ENCODE data around the gene ACTN1.

ACTN1 gene

DNA sequence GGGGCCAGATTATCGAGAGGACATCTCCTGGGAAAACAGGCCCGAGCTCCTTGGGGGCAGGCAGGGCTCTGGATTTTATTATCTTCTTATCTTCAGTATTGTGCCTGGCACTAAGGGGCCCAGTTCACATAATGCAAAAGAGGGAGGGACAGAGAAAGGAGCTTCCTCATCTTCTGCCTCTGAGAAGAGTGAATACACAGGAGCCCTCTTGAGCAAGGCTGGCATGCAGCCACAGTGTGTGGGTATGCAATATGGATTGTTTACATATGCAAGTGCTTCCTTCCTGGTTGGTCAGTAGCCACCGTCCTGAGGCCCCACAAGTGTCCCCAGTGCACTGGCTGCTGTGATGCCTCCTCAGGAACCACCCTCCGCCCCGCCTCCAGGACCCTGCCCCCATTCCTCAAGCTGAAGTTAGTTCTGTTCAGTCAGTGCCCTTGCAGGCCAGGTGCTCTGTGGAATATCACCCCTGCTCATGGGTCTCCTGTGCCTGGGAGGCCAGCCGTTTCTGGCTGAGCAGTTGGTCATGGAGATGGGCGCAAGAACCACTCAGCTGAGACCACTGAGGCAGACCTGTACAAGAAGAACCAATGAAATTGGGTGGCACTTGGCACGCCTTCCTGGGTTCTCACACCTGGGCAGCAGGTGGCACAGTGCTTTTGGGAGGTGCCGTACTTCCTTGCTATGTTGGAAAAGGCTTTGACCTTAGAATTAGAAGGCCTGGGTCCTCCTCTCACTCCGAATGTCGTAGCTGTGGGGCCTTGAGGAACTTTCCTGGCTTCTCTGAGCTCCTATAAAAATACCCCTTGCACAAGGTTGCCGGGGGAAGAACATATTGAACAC is 35.1 kb upstream of the ACTN1 start:
- TF ChIP-seq, protein P1, sequence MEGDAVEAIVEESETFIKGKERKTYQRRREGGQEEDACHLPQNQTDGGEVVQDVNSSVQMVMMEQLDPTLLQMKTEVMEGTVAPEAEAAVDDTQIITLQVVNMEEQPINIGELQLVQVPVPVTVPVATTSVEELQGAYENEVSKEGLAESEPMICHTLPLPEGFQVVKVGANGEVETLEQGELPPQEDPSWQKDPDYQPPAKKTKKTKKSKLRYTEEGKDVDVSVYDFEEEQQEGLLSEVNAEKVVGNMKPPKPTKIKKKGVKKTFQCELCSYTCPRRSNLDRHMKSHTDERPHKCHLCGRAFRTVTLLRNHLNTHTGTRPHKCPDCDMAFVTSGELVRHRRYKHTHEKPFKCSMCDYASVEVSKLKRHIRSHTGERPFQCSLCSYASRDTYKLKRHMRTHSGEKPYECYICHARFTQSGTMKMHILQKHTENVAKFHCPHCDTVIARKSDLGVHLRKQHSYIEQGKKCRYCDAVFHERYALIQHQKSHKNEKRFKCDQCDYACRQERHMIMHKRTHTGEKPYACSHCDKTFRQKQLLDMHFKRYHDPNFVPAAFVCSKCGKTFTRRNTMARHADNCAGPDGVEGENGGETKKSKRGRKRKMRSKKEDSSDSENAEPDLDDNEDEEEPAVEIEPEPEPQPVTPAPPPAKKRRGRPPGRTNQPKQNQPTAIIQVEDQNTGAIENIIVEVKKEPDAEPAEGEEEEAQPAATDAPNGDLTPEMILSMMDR (IDR thresholded peaks at IDR 0.05; ENCODE audit: borderline replicate concordance, control extremely low read depth, extremely low read depth, insufficient read depth, missing control alignments), result no peak
- in situ Hi-C loops (cut with MboI; ENCODE audit: low sequenced_read_pairs, unreplicated experiment), result no loop called here
- DNase-seq (ENCODE audit: low spot score), result no peak

DNA sequence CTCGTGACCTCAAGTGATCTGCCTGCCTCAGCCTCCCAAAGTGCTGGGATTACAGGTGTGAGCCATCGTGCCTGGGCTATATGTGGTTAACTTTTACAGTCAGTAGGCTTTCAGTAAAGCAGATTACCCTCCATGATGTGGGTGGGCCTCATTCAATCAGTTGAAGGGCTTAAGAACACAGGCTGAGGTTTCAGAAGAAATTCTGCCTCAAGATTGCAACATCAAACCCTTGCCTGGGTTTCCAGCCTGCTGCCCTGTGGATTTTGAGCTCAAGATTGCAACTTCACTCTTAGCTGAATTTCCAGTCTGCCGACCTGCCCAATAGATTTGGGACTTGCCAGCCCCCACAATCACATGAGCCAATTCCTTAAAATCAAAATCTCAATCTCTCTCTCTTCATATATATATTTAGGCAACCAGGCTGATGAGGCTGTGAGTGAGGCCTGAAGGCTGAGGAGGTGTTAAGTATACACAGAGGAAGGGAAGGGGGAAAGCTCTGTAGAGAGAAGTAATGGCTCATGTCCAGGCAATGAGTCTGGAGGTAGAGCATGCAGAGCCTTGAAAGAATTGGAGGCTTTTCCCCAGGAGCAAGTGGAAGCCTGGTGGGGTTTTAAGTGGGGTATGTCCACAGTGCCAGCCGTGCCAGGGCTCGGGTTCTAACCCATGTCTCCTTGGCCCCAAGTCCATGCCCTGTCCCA is 33.3 kb upstream of the ACTN1 start:
- in situ Hi-C loops (cut with MboI; ENCODE audit: low sequenced_read_pairs, unreplicated experiment), result no loop called here
- TF ChIP-seq, protein P1 (IDR thresholded peaks at IDR 0.05; ENCODE audit: borderline replicate concordance, control extremely low read depth, extremely low read depth, insufficient read depth, missing control alignments), result no peak
- no peak for DNase-seq (ENCODE audit: low spot score)

DNA sequence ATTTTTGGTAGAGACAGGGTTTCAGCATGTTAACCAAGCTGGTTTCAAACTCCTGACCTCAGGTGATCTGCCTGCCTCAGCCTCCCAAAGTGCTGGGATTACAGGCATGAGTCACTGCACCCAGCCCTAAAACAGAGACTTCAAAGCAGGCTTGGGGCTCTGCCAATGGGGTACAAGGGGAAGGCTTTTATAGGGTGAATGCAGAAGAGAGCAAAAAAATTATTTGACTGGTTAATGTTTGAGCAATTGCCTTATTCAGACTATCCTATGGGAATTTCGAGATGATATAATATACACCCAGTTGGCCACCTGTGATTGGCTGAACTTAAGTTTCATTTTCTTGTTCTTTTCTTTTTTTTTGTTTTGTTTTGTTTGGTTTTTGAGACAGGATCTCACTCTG is 31.5 kb upstream of the ACTN1 start:
- TF ChIP-seq, protein P1 (IDR thresholded peaks at IDR 0.05; ENCODE audit: borderline replicate concordance, control extremely low read depth, extremely low read depth, insufficient read depth, missing control alignments), result no peak
- DNase-seq (ENCODE audit: low spot score), result no peak
- in situ Hi-C loops (cut with MboI; ENCODE audit: low sequenced_read_pairs, unreplicated experiment), result no loop called here

DNA sequence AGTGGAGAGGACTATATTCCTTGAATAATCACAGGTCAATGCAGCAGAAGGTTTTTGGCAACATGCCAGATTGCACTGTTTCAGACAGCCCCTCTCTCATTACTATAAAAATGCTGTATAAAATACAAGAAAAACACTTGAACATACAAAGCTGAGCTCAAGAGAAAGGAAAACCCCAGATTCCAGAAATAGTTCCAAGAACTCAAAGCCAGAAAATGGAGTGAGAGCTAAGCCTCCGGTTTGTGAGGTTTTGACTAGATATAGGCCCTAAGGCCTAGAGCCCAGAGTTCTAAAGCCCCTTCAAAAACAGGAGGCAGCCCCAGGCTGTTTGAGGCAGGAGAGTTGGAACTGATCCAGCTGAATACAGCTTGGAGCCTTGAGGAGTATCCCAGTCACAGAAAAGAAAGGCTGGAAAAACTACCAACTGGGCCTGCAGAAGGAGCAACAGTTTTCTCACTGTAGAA is 29.4 kb upstream of the ACTN1 start:
- in situ Hi-C loops (cut with MboI; ENCODE audit: low sequenced_read_pairs, unreplicated experiment), result no loop called here
- no peak for DNase-seq (ENCODE audit: low spot score)
- TF ChIP-seq, protein P1 (IDR thresholded peaks at IDR 0.05; ENCODE audit: borderline replicate concordance, control extremely low read depth, extremely low read depth, insufficient read depth, missing control alignments), result no peak

DNA sequence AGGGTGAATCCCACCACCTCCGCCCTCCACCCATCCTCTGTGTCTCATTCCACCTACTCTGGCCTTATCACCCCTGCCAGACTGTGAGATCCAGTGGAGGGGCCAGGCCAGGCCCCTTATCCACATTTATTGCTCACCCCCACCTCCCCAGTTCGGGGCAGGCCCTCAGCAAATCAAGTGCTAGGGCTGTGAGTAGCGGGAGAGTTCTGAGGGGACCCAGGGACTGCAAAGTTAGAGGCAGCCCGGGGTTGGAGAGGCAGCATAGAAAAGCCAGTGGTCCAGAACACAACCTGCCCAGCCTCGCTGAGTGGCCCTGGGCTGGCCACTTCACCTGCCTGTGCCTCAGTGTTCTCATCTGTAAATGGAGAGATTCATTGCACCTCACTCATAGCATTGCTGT is 27.2 kb upstream of the ACTN1 start:
- no peak for DNase-seq (ENCODE audit: low spot score)
- in situ Hi-C loops (cut with MboI; ENCODE audit: low sequenced_read_pairs, unreplicated experiment), result no loop called here
- TF ChIP-seq, protein P1 (IDR thresholded peaks at IDR 0.05; ENCODE audit: borderline replicate concordance, control extremely low read depth, extremely low read depth, insufficient read depth, missing control alignments), result no peak

DNA sequence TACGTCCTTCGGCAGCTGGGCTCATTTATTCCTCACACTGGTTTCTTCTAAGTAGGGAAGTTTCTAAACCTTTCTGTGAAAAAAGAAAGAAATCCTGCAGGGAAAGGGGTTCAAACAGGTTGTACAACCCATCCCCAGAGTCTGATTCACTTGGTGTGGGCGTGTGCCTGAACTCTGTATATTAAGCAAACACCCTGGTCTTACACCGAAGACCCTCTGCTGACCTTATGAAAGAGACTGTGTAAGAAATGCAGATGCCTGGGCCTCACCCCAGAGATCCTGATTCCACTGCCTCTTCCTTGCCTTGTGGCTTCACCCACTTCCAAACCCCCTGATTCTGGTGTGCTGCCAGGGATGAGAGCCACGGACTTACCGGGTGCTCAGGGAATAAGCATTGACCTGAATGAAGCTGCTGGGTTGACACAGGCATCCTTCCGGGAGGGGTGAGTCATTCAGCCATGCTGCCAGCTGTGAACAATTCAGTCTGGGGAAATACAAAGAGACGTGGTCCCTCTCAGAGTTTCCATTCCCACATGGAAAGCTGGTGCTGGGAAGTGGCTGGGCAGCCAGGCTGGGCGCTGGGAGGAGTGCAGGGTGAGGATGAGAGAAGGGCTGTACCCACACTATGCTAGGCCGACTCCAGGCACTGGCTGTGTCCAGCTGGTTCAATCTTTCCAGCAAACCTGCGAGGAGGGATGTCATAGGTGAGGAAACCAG is 26.5 kb upstream of the ACTN1 start:
- TF ChIP-seq, protein P1 (IDR thresholded peaks at IDR 0.05; ENCODE audit: borderline replicate concordance, control extremely low read depth, extremely low read depth, insufficient read depth, missing control alignments), result no peak
- in situ Hi-C loops (cut with MboI; ENCODE audit: low sequenced_read_pairs, unreplicated experiment), result no loop called here
- no peak for DNase-seq (ENCODE audit: low spot score)

Data from GM13976 (cell line).